Lower leg skin (tissue), 4 donors: ENCODE data around the gene DNAJC18. TPM values are rescaled to one million over a fixed set of nuclear protein-coding genes. Genes with fewer than 3 reads are reported as not detected.

Source experiments
- DNase-seq, 2 donors: peaks; one replicate each; pipeline ENCODE4 v3.0.0-alpha.2; 2019; ENCODE audit warnings: low spot score in 2 of 2
- H3K4me3 ChIP-seq: fragments of 200-600 bp; sonication (generic); 2 replicates; pipeline ENCODE4 v1.5.1; 2017; ENCODE audit warnings: mild to moderate bottlenecking, low read depth; ENCODE audit not compliant: poor library complexity, severe bottlenecking
- CTCF ChIP-seq, 3 donors: fragments of 450-650 bp; IDR thresholded peaks; one replicate each; pipeline ENCODE4 v1.5.1; 2016; ENCODE audit warnings: antibody characterized with exemption in 3 of 3, mild to moderate bottlenecking in 3 of 3, moderate library complexity in 2 of 3
- POLR2A ChIP-seq, 2 donors: fragments of 450-650 bp; IDR thresholded peaks; one replicate each; pipeline ENCODE4 v1.6.1; 2016 to 2017; ENCODE audit warnings: antibody characterized with exemption in 2 of 2, mild to moderate bottlenecking in 1 of 2, moderate library complexity in 1 of 2
- WGBS, 2 donors: methylation state at CpG; one replicate each; pipeline ENCODE4 v1.1.5; 2018; 5-methylcytosine and 5-hydroxymethylcytosine counted together
- intact Hi-C: fragments of 100-400 bp; cut with DNase I; formaldehyde crosslinking; loops from one replicate; pipeline ENCODE4 v1.15.0; 2023; ENCODE audit warnings: low total_unique reads
- total RNA-seq, 4 donors: library from RNA; depleted of rRNA; stranded (reverse); fragments of >200 nt; gene quantifications; one replicate each; pipeline ENCODE4 v1.1.0, GENCODE V29; 2016

Gene DNAJC18
- total RNA-seq, 4 donors from 2014 or later = 1.6 to 5.9 (median 3.5) TPM

- DNase-seq = no peak
- intact Hi-C loops = no loop called here
- no peak overlapping the region for H3K4me3 ChIP-seq
- TF ChIP-seq POLR2A (IDR thresholded peaks at IDR 0.05) (no peak), CTCF (IDR thresholded peaks at IDR 0.05) (no peak)
Measured at GRCh38 chr5:139415869-139416268, 23.5 kb downstream of the DNAJC18 start.

- no peak overlapping the region for H3K4me3 ChIP-seq
- TF ChIP-seq POLR2A (IDR thresholded peaks at IDR 0.05) (no peak), CTCF (IDR thresholded peaks at IDR 0.05) (no peak)
- 39 to 51% methylated on average over 8 of the region's 8 CpGs for WGBS, 2 donors
- intact Hi-C loops = no loop called here
- peak in 1 of 2 donors; percentile 81 for DNase-seq
Measured at GRCh38 chr5:139415221-139415861, 24.0 kb downstream of the DNAJC18 start.

GRCh38 chr5:139414581-139415130, 24.7 kb downstream of the DNAJC18 start:
- WGBS, 2 donors = 42 to 63% methylated on average over 9 of the region's 9 CpGs
- no peak overlapping the region for H3K4me3 ChIP-seq
- TF ChIP-seq CTCF (IDR thresholded peaks at IDR 0.05) = no peak
- no peak for TF ChIP-seq POLR2A (IDR thresholded peaks at IDR 0.05)
- intact Hi-C loops = no loop called here
- DNase-seq = peak in 1 of 2 donors; percentile 48

GRCh38 chr5:139413963-139414362, 25.4 kb downstream of the DNAJC18 start:
- 68 to 70% methylated on average over 6 of the region's 6 CpGs for WGBS, 2 donors
- no peak for TF ChIP-seq POLR2A (IDR thresholded peaks at IDR 0.05)
- intact Hi-C loops = no loop called here
- DNase-seq = peak in 1 of 2 donors; percentile 26
- no peak overlapping the region for H3K4me3 ChIP-seq

- WGBS, 2 donors = 94 to 96% methylated on average over 6 of the region's 6 CpGs
- DNase-seq = peak in 1 of 2 donors; percentile 61
- TF ChIP-seq CTCF (IDR thresholded peaks at IDR 0.05) (no peak), POLR2A (IDR thresholded peaks at IDR 0.05) (no peak)
- intact Hi-C loops = no loop called here
- H3K4me3 ChIP-seq = no peak overlapping the region
Measured at GRCh38 chr5:139413153-139413552, 26.2 kb downstream of the DNAJC18 start.

- 61 to 62% methylated on average over 17 of the region's 17 CpGs for WGBS, 2 donors
- DNase-seq = peak in 1 of 2 donors; percentile 80
- H3K4me3 ChIP-seq = no peak overlapping the region
- intact Hi-C loops = no loop called here
- TF ChIP-seq POLR2A (IDR thresholded peaks at IDR 0.05) = no peak
- no peak for TF ChIP-seq CTCF (IDR thresholded peaks at IDR 0.05)
Measured at GRCh38 chr5:139410993-139411828, 28.1 kb downstream of the DNAJC18 start.
